Neural cell (in vitro differentiated cells): ENCODE results near the gene GAREM1.

Experiments
- EZH2 ChIP-seq: fragments of 200-600, 300-800 bp; shearing (Covaris generic), sonication (generic); IDR thresholded peaks from 2 replicates; pipeline ENCODE4 v1.6.1; 2014; ENCODE audit warnings: antibody characterized with exemption, low read length, borderline replicate concordance, mild to moderate bottlenecking; ENCODE audit not compliant: insufficient read depth, poor library complexity, severe bottlenecking
- MXI1 ChIP-seq: fragments of 450-650 bp; conservative IDR thresholded peaks from 2 replicates; pipeline ENCODE4 v1.6.1; 2014; ENCODE audit warnings: antibody characterized with exemption, mild to moderate bottlenecking; ENCODE audit not compliant: poor library complexity, severe bottlenecking
- REST ChIP-seq: IDR thresholded peaks from 2 replicates; pipeline ENCODE4 v1.6.1; 2012; ENCODE audit warnings: borderline replicate concordance
- TF ChIP-seq, protein P1 (sequence below): fragments of 450-650 bp; IDR thresholded peaks from 2 replicates; pipeline ENCODE4 v1.5.1; 2014; ENCODE audit warnings: antibody characterized with exemption, mild to moderate bottlenecking, moderate library complexity; ENCODE audit not compliant: poor library complexity, severe bottlenecking

DNA sequence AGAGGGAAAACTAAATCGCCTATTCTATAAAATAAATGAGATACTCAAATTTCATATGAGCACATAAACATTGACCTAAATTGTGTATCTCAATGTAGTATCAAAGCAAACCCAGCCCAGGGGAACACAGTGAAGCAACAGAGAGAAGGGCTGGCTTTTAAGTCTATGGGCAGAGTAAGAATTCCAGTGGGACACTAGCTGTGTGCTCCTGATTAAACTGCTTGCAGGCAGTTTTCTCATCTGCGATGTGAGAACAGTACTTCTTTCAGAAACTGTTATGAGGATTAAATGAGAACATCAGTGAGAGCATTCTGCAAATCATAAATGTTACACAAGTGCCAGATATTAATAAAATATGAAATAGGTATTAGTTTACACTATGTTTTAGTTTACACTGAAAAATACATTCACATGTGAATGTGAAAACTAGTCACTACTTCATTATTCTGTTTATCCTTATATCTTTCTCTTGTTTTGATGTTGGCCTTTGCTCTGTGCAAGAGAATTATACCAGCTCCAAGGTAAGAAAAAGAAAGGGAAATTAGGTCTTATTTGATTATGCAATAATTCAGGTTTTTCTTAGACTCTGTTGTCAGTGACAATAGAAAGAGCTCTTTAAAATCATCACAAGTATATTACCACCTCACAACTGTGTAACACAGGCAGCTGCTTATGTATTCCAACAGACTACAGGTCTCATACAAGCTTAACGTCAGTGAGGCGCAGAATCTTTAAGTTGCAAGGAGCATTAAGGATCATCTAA, 47.5 kb downstream of the GAREM1 start:
- TF ChIP-seq, protein P1, sequence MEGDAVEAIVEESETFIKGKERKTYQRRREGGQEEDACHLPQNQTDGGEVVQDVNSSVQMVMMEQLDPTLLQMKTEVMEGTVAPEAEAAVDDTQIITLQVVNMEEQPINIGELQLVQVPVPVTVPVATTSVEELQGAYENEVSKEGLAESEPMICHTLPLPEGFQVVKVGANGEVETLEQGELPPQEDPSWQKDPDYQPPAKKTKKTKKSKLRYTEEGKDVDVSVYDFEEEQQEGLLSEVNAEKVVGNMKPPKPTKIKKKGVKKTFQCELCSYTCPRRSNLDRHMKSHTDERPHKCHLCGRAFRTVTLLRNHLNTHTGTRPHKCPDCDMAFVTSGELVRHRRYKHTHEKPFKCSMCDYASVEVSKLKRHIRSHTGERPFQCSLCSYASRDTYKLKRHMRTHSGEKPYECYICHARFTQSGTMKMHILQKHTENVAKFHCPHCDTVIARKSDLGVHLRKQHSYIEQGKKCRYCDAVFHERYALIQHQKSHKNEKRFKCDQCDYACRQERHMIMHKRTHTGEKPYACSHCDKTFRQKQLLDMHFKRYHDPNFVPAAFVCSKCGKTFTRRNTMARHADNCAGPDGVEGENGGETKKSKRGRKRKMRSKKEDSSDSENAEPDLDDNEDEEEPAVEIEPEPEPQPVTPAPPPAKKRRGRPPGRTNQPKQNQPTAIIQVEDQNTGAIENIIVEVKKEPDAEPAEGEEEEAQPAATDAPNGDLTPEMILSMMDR = no peak
- TF ChIP-seq REST = no peak
- TF ChIP-seq EZH2 = no peak
- no peak for TF ChIP-seq MXI1
